NCI-H187 (cell line): Measurements from ENCODE around the gene FAM120A.
A peak's percentile ranks its signal among the peaks of the same experiment; 100 is the strongest.

Experiments
- DNase-seq, 2 experiments: peaks; one replicate each; lab custom pipeline; 2025; lab: John Stamatoyannopoulos, UW

The FAM120A gene

DNA sequence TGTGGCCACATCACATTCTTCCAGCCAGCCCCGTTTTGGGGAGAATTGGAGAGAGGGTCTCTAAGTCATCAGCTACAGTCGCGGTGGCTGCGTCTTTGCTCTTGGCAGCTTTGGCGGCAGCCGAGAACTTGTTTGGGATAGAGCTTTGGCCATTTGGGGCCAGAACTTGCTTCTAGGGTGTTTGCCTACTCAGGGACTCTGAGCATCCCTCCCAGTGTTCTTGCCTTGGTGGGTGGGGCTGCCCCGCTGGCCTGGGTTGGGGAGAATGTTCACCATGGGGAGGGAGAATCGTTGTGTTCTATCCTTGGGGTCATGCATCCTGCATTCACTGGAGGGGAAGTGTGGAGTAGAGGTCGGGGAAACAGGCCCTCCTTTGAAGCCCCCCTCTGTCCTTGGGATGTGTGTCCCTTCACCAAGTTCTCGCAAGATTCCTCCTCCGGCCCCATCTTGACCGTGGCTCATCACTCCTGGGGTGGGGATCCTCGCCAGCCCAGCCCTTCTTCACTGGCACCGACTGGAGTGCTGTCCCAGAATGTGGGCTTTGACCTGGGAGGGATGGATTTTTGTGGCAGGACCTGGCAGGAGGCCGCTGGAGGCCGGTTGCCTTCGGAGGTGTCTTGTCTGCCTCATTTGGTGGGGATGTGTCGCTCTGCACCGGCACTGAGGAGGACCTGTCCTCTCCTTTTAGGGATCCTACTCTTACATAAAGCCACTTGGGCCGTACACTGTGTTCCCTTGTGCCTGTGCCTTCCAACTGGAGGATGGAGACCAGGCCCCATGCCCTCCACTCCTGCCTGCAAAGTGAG is 128.4 kb downstream of the FAM120A start:
- no peak for DNase-seq

DNA sequence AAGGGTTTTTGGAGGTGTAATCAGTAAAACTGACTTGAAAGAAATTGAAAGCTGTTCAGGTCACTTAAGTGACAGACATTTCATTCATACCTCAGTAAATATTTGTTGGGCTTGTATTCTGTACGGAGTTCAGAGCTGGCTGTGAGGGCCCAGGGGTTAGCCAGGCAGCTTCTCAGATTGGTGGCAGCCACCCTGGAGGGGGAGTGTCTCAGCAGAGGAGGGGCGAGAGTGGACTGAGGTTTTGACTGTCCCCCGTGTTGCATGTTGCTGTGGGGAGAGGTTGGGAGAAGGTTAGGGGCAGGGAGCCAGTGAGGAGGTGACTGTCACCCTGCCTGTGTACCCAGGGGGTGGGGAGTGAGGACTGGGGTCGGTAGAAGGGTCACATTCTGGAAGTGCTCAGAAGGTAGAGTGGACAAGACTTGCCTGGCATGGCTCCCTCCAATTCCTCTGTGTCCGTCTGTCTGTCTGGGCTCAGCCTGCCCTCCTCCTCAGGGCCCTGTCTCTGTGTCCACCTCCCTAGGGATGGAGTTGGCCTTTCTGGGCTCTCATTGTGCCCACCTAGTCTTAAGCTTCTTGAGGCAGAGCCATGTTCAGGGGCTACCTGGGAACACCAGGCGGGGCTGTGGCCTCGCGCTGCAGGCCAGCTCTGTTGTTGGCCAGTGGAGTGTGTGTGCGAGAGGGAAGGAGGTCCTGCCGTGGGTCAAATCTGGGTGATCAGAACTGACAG is 129.3 kb downstream of the FAM120A start:
- DNase-seq = no peak

DNA sequence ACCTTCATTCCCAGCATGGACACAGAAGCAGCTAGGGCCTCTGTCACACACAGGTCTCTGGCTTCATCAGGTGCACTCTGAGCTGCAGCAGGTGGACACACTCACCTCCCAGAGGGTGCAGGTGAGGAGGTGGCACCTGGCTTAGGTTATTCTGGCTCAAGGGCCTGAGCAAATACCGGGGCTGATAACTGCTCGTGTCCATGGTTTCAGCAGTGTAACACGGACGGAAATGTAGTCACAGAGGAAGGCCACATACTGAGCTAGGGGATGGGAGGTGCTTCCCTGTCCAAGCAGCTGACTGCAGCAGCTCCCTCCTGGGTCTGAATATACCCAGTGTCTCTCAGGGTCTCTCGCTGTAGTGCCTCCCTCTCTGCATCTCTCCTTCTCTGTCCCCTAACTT is 130.6 kb downstream of the FAM120A start:
- DNase-seq = peak in 1 of 2 experiments; percentile 14

- no peak for DNase-seq
These were observed 131.1 kb downstream of the FAM120A start for GRCh38 chr9:93582550-93582949.

DNA sequence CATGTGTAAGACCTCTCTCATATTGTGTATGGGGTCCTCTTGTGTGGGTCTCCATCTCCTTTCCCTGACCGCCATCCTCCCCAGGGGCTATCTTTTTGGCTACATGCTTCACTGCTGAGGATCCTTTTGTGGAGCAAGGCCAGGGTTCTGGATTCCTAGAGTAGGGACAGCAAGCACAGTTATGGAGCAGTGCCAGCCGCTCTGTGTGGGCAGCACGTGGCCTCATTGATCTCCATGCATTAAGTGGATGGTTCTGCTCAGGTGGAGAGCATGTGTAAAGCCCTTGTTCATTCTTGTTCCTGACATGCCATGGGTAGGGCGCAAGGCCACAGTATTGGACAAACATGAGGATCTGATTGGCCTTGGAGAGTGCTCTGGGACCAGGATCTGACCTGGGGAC is 133.8 kb downstream of the FAM120A start:
- no peak for DNase-seq

DNA sequence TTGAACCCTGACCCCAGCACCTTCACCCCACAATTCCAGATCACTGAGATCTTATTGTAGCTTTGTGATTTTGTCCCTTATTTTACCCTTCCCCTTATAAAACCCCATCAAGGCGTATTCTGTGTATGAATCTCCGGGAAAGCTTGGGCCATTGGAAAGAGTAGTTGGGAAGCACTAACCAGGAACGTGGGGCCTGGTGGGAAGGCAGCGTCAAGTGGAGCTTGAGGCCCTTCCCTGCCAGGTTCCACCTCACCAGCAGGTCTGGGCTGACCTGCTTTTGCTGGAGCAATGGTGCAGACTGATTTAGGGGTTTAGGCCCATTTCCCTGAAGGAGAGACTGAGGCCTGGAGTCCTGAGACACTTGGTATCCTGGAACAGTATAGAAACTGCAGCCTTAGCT is 134.2 kb downstream of the FAM120A start:
- DNase-seq = no peak

- DNase-seq = no peak
These were observed 135.0 kb downstream of the FAM120A start for GRCh38 chr9:93586290-93587057.

GRCh38 chr9:93587284-93587650 is 135.8 kb downstream of the FAM120A start:
- DNase-seq = no peak

DNA sequence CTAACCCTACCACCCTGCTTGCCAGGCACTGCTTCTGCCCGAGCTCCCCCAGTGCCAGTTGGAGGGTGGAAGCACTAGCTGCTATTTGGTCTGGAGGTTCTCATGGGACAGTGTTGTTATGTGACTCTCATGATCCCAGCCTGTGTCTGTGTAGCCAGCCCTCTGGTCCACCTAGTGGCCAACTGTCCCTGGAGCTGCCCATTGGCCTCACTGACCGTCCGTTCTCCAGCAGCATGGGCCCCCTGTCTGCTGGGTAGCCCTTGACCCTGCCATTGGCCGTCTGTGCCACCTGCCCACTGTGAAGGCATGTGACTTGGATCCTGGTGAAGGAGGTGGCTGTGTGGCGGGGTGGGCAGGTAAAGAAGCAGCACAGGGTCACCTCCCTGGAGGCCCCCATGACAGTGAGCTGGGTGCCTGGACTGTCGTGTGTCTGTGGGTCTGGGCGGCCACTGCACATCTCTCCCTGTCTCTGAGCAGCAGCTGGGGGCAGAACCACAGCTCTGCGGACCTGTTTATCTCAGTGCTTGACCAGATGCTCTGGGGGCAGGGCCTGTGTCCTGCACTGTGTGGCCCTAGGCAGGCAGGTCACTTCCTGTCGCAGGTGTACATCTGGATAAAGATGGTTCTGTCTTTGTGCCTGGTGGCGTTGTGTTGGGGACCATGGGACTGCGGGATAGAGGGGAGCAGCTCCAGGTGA is 136.3 kb downstream of the FAM120A start:
- no peak for DNase-seq

- no peak for DNase-seq
These were observed 137.4 kb downstream of the FAM120A start for GRCh38 chr9:93588641-93589609.

DNA sequence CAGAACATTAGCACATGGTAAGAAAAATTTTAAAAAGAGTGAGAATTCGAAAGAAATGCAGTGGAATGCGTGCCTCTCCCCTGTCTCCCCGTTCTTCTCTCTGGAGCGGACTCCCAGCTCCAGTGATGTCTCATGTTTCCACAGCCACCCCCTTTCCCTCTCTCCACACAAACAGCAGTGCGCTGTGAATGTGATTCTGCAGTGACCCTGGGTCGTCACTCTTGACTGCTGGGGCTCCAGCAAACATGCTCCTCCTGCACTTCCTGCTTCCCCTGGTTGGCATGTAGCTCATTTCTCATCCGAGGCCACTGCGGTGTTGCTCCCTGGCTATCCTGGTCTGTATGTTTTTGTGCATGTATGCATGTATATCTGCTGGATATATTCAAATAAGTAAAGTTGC is 138.2 kb downstream of the FAM120A start:
- no peak for DNase-seq

DNA sequence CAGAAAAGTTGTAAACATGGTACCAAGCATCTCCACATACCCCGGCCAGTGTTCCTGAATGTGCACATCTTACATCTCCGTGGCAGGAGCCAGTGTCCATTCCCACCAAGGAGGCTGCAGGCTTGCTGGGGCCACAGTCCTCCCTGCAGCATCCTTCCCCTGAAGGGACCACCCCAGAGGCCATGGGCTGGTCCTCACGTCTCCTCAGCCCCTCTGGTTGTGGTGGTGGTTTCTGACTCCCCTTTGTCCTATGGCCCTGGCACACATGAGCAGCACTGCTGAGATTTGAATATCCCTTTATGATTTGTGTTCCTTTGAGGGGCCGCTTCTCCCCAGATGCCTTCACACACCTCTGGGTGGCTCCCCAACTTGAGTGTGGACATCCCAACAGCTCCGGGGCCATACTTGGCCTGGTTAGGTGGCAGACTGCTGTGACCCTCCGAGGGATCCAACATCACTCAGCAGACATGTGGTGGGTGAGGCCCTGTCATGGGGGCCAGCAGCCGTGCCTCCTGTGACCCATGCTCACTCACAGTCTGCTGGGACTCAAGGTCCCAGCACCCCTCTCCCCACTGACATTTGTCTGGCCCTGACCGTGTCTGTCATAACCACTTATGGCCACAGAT is 139.2 kb downstream of the FAM120A start:
- no peak for DNase-seq

DNA sequence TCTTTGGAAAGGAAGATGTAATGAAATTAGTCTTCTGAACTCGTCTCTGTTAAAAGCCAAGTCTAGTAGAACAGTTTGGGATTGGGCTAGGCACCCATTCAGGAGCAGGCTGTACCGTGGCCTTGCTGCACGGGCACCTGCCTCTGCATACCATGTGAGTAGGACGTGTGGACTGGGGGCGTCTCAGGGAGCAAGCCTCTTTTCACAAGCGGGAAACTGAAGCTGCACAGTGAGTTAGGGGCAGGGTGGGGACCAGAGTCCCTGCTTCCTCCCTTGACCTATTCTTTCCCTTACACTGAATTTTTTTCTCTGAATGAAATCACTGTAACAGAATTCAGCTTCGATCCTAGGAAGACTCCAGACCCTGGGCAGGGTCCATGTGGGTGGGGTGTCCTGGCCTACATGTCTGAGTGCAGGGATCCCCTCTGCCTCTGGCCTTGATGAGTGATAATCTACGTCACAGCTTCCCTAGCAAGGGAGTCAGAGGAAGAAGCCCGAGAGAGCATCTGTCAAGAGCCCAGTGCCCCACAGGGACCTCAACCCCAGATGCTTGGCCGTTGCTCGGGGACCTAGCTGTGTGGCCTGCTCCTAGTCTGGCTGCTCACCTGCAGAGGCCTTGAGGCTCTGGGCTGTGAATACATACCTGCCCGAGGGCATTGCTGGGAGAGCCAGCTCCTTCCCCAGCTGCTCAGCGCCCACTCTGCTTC is 140.0 kb downstream of the FAM120A start:
- DNase-seq = no peak

- DNase-seq = no peak
These were observed 140.6 kb downstream of the FAM120A start for GRCh38 chr9:93592008-93592642.

- no peak for DNase-seq
These were observed 141.1 kb downstream of the FAM120A start for GRCh38 chr9:93592643-93593021.

GRCh38 chr9:93593144-93593658 is 141.7 kb downstream of the FAM120A start:
- DNase-seq = no peak

DNA sequence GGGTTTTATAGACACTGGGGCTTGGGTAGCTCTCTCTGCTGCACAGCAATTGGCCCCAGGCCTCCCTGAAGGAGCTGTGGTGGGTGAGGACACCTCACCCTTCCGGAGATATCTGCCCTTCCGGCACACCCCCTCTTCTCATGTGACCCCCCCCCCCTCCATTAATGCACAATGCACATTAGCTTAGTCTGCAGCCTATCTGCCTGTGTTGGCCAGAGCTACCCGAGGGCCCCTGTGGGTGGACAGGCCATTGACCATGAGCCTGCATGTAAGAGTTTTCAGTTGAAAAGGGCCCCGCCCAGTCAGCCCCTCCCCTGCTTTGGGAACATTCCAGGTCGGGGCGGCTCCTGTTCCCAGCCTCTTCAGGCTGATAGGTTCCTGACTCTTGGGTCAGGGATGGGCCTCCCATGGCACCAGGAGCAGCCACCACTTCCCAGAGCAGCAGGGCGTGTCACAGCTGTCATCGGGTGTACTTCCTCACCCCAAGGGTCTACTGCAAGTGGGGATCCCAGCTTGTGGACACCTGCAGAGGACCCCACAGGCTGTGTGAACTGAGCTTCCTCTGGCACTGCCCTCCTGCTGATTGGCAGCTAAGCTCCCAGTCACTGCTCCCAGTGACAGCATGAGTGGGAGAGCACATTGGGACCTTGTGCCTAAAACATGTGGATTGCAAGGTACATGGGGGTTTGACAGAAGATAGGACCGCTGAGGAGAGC is 142.7 kb downstream of the FAM120A start:
- DNase-seq = no peak

DNA sequence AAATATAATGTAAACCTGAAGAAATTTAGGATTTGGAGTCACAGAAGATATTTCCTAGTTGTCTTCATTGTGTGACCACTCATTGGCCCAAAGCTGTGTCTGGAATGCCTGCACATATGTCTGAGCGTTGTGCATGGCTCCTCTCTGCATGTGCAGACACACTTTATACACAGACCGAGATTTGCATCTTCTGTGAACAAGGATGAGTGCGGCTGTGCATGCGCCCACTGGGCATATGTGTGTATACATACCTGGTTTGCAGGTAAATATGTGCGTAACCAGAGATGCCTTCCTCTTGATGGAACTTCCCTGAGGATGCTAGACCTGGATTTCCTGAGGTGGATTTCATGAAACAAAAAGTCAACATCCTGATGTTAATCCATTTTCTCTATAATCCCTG is 144.0 kb downstream of the FAM120A start:
- DNase-seq = no peak
